ENCODE data around the gene MYO5B. TPM values are rescaled to one million over a fixed set of nuclear protein-coding genes. Genes with fewer than 3 reads are reported as not detected.

MYO5B gene
- polyA plus RNA-seq, 1 donor from 2014 or later: 0.42 TPM

DNA sequence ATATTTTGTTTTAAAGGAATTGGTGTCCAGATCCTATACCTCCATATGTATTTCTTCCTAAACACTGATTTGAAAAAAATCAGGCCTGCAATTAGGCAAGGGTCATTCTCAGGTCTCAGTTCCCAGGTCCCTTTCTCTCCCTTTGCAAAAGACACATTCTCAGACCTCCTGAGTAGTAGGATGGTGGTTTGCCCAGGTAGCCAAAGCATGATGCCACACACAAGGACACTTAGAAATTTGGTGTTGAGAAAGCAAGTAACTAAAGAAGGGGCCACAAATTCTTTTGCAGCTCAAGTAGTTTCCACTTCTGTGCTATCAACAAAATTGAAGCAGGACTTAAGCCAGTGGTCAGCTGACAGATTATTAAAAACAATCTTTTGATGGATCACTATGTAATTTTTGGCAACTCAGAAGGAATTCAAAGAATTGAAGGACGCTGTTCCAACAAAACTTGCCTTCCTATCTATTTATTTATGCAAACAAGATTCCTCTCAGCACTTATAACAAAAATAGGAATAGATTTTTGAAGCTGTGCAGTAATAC is 6.6 kb upstream of the MYO5B start:
- Histone ChIP-seq H2AFZ (ENCODE audit: low read depth, low read length) (no peak overlapping the region), H3K27me3 (ENCODE audit: insufficient read depth, low read depth, low read length) (peaks cover 3% of the 10 kb centered on the region), H3K9me2 (ENCODE audit: insufficient read depth, low read length) (no peaks in the 10 kb centered on the region), H4K20me1 (ENCODE audit: insufficient read depth) (no peaks in the 10 kb centered on the region), H3K79me2 (replicated peaks; ENCODE audit: insufficient read depth, low read length) (no peaks in the 10 kb centered on the region), H3K4me2 (ENCODE audit: low read length) (no peak overlapping the region), H3K27ac (ENCODE audit: low read length) (no peak overlapping the region), H3K9me3 (ENCODE audit: low read length) (no peaks in the 10 kb centered on the region), H3K4me3 (ENCODE audit: low read length) (no peak overlapping the region), H3K9ac (ENCODE audit: low read length) (no peak overlapping the region), H3F3A (ENCODE audit: insufficient read depth, low read length, poor library complexity, severe bottlenecking) (no peaks in the 10 kb centered on the region), H3K36me3 (ENCODE audit: insufficient read depth, low read length) (no peaks in the 10 kb centered on the region)
- TF ChIP-seq, protein P1, sequence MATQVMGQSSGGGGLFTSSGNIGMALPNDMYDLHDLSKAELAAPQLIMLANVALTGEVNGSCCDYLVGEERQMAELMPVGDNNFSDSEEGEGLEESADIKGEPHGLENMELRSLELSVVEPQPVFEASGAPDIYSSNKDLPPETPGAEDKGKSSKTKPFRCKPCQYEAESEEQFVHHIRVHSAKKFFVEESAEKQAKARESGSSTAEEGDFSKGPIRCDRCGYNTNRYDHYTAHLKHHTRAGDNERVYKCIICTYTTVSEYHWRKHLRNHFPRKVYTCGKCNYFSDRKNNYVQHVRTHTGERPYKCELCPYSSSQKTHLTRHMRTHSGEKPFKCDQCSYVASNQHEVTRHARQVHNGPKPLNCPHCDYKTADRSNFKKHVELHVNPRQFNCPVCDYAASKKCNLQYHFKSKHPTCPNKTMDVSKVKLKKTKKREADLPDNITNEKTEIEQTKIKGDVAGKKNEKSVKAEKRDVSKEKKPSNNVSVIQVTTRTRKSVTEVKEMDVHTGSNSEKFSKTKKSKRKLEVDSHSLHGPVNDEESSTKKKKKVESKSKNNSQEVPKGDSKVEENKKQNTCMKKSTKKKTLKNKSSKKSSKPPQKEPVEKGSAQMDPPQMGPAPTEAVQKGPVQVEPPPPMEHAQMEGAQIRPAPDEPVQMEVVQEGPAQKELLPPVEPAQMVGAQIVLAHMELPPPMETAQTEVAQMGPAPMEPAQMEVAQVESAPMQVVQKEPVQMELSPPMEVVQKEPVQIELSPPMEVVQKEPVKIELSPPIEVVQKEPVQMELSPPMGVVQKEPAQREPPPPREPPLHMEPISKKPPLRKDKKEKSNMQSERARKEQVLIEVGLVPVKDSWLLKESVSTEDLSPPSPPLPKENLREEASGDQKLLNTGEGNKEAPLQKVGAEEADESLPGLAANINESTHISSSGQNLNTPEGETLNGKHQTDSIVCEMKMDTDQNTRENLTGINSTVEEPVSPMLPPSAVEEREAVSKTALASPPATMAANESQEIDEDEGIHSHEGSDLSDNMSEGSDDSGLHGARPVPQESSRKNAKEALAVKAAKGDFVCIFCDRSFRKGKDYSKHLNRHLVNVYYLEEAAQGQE (IDR thresholded peaks at IDR 0.05; ENCODE audit: borderline replicate concordance): no peak
- TF ChIP-seq POLR2AphosphoS5 (IDR thresholded peaks at IDR 0.05): no peak
- no peak for TF ChIP-seq RAD21 (conservative IDR thresholded peaks at IDR 0.05)
- TF ChIP-seq EZH2 (IDR thresholded peaks at IDR 0.05; ENCODE audit: borderline replicate concordance, insufficient read depth, low read length, poor library complexity, severe bottlenecking): no peak
- no peak for TF ChIP-seq TAF1 (IDR thresholded peaks at IDR 0.05; ENCODE audit: low read depth)
- no peak for TF ChIP-seq SMC3 (conservative IDR thresholded peaks at IDR 0.05; ENCODE audit: poor library complexity)
- no peak for TF ChIP-seq MXI1 (conservative IDR thresholded peaks at IDR 0.05; ENCODE audit: poor library complexity, severe bottlenecking)
- TF ChIP-seq EP300 (conservative IDR thresholded peaks at IDR 0.05; ENCODE audit: poor library complexity, severe bottlenecking): no peak
- TF ChIP-seq, protein P2, sequence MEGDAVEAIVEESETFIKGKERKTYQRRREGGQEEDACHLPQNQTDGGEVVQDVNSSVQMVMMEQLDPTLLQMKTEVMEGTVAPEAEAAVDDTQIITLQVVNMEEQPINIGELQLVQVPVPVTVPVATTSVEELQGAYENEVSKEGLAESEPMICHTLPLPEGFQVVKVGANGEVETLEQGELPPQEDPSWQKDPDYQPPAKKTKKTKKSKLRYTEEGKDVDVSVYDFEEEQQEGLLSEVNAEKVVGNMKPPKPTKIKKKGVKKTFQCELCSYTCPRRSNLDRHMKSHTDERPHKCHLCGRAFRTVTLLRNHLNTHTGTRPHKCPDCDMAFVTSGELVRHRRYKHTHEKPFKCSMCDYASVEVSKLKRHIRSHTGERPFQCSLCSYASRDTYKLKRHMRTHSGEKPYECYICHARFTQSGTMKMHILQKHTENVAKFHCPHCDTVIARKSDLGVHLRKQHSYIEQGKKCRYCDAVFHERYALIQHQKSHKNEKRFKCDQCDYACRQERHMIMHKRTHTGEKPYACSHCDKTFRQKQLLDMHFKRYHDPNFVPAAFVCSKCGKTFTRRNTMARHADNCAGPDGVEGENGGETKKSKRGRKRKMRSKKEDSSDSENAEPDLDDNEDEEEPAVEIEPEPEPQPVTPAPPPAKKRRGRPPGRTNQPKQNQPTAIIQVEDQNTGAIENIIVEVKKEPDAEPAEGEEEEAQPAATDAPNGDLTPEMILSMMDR (IDR thresholded peaks at IDR 0.05; ENCODE audit: poor library complexity, severe bottlenecking): no peak

DNA sequence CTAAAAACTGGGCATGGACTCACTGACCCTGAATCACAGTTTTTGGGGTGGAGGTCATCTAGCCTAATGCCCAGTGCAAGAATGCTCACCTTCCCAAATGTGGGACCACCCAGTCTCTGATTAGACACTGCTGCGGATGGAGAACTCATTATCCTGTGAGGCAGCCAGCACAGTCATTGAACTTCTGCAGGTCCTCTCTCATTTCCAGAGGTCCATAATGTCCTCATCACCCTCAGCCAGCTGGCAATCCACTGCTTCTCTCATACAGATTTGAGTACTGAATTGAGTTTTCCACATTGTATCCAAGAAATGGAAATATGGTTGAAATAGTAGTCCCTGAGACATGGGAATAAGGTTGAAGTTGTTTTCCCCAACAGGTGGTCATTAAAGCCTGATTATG is 5.0 kb upstream of the MYO5B start:
- Histone ChIP-seq H4K20me1 (ENCODE audit: insufficient read depth) (no peaks in the 10 kb centered on the region), H3K27me3 (ENCODE audit: insufficient read depth, low read depth, low read length) (peaks cover 17% of the 10 kb centered on the region), H3K9me2 (ENCODE audit: insufficient read depth, low read length) (no peaks in the 10 kb centered on the region), H3K9ac (ENCODE audit: low read length) (no peak overlapping the region), H3K27ac (ENCODE audit: low read length) (no peak overlapping the region), H3K9me3 (ENCODE audit: low read length) (no peaks in the 10 kb centered on the region), H2AFZ (ENCODE audit: low read depth, low read length) (no peak overlapping the region), H3K79me2 (replicated peaks; ENCODE audit: insufficient read depth, low read length) (no peaks in the 10 kb centered on the region), H3K4me3 (ENCODE audit: low read length) (no peak overlapping the region), H3K36me3 (ENCODE audit: insufficient read depth, low read length) (no peaks in the 10 kb centered on the region), H3F3A (ENCODE audit: insufficient read depth, low read length, poor library complexity, severe bottlenecking) (no peaks in the 10 kb centered on the region), H3K4me2 (ENCODE audit: low read length) (no peak overlapping the region)
- TF ChIP-seq RAD21 (conservative IDR thresholded peaks at IDR 0.05): no peak
- TF ChIP-seq, protein P2 (IDR thresholded peaks at IDR 0.05; ENCODE audit: poor library complexity, severe bottlenecking): no peak
- no peak for TF ChIP-seq EP300 (conservative IDR thresholded peaks at IDR 0.05; ENCODE audit: poor library complexity, severe bottlenecking)
- no peak for TF ChIP-seq TAF1 (IDR thresholded peaks at IDR 0.05; ENCODE audit: low read depth)
- no peak for TF ChIP-seq POLR2AphosphoS5 (IDR thresholded peaks at IDR 0.05)
- no peak for TF ChIP-seq MXI1 (conservative IDR thresholded peaks at IDR 0.05; ENCODE audit: poor library complexity, severe bottlenecking)
- no peak for TF ChIP-seq EZH2 (IDR thresholded peaks at IDR 0.05; ENCODE audit: borderline replicate concordance, insufficient read depth, low read length, poor library complexity, severe bottlenecking)
- no peak for TF ChIP-seq SMC3 (conservative IDR thresholded peaks at IDR 0.05; ENCODE audit: poor library complexity)
- TF ChIP-seq, protein P1 (IDR thresholded peaks at IDR 0.05; ENCODE audit: borderline replicate concordance): no peak
